Stimulated activated CD8-positive, alpha-beta memory T cell treated with anti-CD3 and anti-CD28 coated beads, Interleukin-2, amount 100 ng/mL, for 1 hour (primary cell): ENCODE results near the gene OCSTAMP.

Experiments
- DNase-seq, 2 donors: peaks; one replicate each; pipeline ENCODE4 v3.0.0-alpha.2; 2020; ENCODE audit warnings: low read depth in 2 of 2

The OCSTAMP gene

DNA sequence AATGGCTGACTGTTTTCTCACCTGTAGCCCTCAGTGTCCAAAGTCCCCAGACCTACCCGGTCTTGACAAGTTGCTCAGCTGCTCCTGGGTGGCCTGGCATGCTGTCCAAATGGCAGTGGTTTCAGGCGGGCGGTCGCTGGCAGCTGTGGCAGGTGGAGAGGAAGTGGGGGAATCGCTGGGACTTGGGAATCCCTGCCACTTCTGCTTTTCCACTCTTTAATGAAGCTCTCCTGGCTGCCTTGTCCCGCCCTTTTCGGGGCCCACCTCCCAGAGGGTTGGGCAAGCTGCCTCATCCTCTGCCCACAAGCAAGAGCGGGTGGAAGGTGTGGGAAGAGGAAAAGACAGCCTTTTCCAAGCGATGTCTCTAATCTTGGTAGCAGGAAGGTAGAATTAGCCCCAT lies at the start of gene OCSTAMP:
TSS of gene OCSTAMP (minus strand) at position 194 of the 400 bp plus-strand sequence. CDS start at position 100, 94 bp downstream.
- DNase-seq = no peak

GRCh38 chr20:46599227-46599987 lies 49.0 kb upstream of the OCSTAMP start:
- no peak for DNase-seq

DNA sequence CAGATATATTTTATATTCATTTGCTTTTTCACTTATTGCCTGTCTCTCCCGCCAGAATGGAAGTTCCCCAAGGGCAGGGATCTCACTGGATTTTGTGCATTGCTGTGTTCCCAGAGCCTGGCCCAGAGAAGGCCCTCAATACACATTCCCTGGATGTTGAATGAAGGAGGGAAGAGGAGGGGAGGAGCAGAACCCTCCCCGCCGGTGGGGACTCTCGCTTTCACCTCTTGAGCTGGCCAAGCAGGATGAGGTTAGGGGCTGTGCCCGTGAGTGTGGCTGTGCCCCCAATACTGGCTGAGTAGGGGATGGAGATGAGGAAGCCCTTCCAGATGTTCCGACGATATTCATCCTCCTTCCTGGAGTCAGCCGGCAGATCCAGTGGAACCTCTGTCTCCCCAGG lies 45.5 kb upstream of the OCSTAMP start:
- DNase-seq = no peak

- no peak for DNase-seq
Measured at GRCh38 chr20:46594725-46595124, 44.3 kb upstream of the OCSTAMP start.

DNA sequence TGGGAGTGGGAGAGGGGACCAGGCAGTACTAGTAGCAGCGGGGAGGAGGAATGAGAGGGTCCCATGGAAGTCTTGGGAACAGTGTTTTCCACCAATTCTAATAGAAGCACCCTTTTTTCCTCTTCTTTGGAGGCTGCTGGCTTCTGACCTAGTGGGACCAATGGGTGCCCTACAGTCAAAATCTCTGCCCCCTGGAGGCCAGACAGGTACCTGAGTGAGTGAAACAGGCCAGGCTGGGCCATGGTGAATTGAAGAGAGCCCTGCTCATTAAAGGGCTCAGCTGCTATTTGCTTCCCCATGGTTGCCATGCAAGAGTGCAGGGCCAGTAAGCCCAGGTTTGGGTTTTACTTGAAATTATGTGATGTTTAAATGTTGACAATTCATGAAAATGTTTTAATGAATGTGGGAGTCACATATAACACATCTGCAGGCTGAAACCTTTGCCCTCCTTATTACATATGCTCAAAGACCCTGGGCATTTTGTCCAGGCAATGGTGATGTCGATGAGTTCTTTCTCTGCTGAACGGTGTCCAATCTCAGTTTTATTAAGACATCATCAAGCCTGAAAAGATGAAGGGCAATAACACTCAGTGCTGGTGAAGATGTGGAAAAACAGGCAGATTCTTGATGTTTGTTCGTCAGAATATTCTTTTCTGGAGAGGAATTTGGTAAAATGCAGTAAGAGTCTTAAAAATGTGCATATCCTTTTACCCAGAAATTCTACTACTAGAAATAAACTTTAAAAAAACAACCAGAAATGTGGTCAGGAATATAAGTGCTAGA lies 42.3 kb upstream of the OCSTAMP start:
- no peak for DNase-seq

- DNase-seq = no peak
Measured at GRCh38 chr20:46590443-46590842, 40.0 kb upstream of the OCSTAMP start.

DNA sequence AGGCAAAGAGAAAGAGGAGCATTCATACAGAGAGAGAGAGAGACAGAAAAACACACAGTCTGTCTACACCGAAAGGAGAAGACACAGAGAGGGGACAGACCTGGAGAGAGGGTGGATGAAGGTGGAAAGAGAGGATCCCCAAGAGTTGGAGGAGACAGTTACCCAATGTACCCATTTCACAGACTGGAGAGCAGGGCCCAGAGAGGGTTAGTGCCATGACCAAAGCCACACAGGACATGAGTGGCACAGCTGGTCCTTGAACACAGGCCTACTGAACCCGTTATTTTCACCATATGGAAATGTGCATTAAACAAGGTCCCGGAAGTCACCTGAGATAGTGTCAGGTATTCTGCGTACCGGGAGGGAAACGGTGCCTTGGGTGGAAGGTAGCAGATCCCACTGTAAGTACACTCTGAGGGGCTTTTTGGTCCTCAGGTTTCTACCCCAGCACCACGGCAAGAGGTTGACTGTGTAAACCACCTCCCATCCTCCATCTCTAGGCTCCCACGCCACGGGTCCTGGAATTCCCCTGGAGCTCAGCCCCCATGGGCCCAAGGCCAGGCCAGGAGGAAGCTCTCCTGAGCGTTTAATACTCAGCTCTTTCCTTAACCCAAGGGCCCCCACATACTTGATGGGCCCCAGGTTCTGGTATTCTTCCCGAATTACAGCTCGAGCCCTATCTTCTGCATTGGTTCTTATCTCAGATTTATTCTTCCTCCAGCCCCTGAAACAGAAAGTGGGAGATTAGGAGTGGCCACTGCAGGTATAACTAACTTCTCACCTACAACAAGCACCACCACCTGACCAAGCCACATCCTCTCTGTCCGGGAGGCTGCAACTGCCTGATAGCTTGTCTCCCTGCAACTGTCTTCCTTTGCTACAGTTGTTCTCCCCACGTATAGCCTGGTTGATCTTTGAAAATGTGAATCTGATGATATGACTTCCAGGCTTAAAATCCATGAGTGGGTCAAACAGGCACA lies 38.4 kb upstream of the OCSTAMP start:
- no peak for DNase-seq

GRCh38 chr20:46587986-46588385 lies 37.5 kb upstream of the OCSTAMP start:
- no peak for DNase-seq

DNA sequence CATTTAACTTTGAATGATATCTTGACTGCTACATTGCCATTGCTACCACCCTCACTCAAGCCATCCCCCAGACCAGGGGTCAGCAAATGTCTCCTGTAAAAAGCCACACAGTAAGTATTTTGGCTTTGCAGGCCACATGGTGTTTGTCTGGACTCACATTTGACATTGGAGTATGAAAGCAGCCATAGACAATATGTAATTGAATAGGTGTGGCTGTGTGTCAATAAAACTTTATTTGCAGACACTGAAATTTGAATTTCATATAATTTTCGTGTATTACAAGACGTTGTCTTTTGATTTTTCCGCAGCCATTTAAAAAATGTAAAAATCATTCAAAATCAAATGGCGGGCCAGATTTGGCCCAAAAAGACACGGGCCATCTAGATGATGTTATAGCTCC lies 36.3 kb upstream of the OCSTAMP start:
- no peak for DNase-seq

- DNase-seq = no peak
Measured at GRCh38 chr20:46584508-46584907, 34.1 kb upstream of the OCSTAMP start.

DNA sequence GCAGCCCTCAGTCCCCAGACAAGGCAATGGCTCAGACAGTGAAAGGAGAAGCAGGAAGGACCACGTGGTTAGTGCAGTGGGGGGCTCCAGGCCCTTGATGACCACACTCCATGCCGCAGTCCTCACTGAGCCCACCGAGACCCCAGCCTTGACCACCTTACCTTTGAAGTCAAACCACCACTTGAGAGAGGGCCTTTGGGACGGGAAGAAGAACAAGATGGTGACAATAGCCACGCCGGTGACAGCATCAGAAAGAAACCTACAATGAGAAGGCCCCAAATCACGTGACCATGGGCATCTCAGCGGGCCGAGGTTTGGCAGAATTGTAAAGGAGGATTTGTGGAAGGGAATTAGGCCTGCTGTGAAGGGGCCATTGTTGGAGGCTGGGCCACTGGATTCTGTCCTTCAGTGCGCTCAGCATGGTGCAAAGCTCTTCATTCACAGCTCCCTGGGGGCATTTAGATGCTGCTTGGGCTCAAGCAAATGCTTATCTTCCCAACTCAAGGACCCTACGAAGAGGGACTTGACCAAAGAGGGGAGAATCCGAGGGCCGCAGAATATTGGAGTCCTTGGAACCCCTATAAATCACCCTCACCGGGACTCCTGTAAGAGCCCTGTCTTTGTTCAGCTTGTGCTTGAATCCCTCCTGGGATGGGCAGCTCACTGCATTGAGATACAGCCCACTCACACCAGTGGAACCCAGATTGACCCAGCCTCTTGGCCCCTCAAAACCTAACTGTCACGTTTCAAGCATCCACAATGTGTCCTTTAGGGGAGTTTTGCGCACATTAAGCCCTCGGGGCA lies 33.2 kb upstream of the OCSTAMP start:
- DNase-seq = no peak

DNA sequence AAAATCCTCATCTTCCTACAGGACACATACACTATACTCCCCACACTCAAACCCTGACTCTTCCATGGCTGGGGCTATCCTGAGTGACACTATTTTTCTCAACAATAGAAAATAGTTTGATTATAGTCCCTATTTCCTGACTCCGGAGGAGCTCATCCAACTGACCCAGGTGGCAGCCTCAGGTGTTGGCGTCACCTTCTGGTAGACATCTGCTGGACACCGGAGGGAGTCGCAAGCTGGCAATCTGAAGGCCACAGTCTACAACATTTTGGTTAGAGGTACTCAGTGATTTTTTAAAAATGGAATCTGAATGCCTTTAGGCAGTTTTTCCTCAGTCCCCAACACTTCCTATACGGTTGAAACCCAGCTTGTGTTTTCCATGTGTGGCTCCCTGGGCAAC lies 32.2 kb upstream of the OCSTAMP start:
- DNase-seq = no peak

DNA sequence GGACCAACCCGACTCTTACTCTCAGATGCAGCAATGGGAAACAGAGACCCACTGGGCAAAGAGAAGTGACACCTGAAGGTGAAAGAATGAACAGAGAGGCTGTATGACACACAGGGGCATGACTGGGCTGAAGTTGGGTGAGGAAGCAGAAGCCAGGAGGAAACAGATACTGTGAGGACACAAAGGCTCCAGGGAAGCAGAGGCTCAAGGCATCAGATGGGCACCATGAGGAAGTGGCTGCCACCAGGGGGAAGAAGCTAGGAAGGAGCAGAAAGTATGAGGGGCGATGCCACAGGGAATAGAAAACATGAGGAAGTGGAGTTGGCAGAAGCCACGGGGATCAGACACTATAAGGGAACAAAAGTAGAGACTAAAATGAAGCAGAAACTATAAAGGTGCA lies 30.9 kb upstream of the OCSTAMP start:
- DNase-seq = no peak

- DNase-seq = no peak
Measured at GRCh38 chr20:46580613-46581205, 30.3 kb upstream of the OCSTAMP start.

- no peak for DNase-seq
Measured at GRCh38 chr20:46578745-46579144, 28.3 kb upstream of the OCSTAMP start.

GRCh38 chr20:46576774-46577395 lies 26.4 kb upstream of the OCSTAMP start:
- DNase-seq = no peak

DNA sequence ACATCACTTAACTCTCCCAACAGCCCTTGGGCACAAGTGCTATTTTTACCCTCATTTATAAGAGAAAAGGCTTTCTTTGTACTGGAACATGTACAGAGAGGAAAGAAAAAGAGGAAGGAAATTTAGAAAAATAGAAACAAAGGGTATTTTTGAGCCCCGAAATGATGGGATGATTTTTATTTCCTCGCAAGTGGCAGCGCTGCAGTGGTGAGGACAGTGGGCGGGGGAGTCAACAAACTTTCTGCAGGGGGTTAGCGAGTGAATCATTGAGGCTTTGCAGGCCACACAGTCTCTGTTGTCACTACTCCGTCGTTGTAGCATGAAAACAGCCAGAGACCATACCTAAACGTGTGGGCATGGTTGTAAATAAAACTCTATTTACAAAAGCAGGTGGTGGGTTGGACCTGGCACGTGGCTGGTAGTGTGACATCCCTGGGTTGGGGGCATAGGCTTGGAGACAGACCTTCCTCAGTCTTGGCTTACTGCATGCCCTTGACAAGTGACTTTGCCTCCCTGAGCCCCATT lies 25.5 kb upstream of the OCSTAMP start:
- DNase-seq = no peak

- DNase-seq = no peak
Measured at GRCh38 chr20:46575394-46575793, 24.9 kb upstream of the OCSTAMP start.

DNA sequence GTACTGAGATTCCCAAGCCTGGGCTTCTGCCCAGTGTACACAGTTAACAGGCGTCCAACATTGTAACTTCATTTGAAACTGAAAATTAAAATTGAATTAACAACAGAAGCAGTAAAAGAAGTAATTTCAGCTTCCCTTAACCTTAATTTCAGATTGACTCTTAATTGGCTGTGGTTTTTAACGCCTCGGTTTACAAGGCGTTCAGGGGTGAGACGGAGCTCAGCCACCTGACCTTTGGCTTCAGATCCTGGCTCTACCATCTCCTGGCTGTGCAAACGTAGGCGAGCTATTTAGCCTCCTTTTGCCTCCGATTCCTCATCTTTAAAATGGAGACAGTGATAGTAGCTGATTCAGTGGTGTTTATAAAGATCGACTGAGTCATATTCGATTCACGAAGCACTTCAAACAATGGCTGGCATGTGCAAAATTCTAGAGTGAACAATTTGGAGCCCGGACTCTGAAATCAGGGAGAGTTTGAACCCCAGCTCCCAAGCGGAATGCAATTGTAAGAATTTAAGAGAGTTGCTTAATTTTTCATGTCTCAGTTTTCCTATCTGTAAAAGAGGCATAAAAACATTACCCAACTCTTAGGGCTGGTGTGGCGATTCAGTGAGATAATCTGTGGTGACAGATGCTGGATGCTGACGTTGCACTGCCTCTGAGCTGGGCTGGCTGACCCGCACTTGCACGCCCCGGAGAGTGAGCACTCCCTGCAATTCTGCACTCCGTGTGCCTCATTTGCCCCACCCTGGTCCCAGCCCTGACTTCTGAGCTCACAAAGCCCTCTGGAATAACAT lies 23.5 kb upstream of the OCSTAMP start:
- DNase-seq = no peak
